ENCODE measurements around the gene SHISA6.

The SHISA6 gene

DNA sequence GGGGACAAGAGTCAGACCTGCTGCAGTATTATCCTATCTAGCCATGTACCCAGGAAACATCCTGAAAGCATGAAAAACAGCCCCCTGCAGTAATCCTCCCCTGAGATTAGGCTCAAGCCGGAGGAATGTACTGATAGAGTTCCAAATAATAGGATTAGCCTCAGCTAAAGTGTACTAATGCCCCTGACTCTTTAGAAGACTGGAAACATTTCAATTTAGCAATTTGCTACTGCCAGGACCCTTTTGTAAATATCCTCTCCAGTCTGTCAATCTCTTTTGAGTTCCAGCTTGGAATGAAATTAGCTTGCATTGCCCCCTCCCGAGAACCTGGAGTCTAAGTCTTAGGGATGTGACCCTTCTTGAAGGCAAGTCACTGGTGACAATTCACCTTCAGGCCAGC lies 246.5 kb downstream of the SHISA6 start:
- H3K4me2 ChIP-seq (ENCODE audit: low read depth, low read length, poor library complexity, severe bottlenecking): no peak overlapping the region
- no peaks in the 10 kb centered on the region for H3K27me3 ChIP-seq (ENCODE audit: low read length)
- TF ChIP-seq, protein P1, sequence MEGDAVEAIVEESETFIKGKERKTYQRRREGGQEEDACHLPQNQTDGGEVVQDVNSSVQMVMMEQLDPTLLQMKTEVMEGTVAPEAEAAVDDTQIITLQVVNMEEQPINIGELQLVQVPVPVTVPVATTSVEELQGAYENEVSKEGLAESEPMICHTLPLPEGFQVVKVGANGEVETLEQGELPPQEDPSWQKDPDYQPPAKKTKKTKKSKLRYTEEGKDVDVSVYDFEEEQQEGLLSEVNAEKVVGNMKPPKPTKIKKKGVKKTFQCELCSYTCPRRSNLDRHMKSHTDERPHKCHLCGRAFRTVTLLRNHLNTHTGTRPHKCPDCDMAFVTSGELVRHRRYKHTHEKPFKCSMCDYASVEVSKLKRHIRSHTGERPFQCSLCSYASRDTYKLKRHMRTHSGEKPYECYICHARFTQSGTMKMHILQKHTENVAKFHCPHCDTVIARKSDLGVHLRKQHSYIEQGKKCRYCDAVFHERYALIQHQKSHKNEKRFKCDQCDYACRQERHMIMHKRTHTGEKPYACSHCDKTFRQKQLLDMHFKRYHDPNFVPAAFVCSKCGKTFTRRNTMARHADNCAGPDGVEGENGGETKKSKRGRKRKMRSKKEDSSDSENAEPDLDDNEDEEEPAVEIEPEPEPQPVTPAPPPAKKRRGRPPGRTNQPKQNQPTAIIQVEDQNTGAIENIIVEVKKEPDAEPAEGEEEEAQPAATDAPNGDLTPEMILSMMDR (IDR thresholded peaks at IDR 0.05; ENCODE audit: insufficient read depth, low read length, poor library complexity, severe bottlenecking): no peak
- no peak overlapping the region for H3K27ac ChIP-seq (ENCODE audit: low read depth, low read length)
- no peaks in the 10 kb centered on the region for H3K79me2 ChIP-seq (ENCODE audit: insufficient read depth, low read length)
- H3K4me3 ChIP-seq (ENCODE audit: insufficient read depth, low read length, poor library complexity, severe bottlenecking): no peak overlapping the region
- no peak overlapping the region for H2AFZ ChIP-seq (ENCODE audit: low read depth, low read length, severe bottlenecking)
- no peaks in the 10 kb centered on the region for H3F3A ChIP-seq (ENCODE audit: insufficient read depth)
- no peaks in the 10 kb centered on the region for H4K20me1 ChIP-seq (ENCODE audit: low read depth, low read length)
- no peaks in the 10 kb centered on the region for H3K9me2 ChIP-seq (replicated peaks; ENCODE audit: insufficient read depth, low read length)
- no peaks in the 10 kb centered on the region for H3K9me3 ChIP-seq (ENCODE audit: insufficient read depth, low read length)
- no peaks in the 10 kb centered on the region for H3K36me3 ChIP-seq (ENCODE audit: low read length)
- no peak overlapping the region for H3K9ac ChIP-seq (ENCODE audit: low read length)

- H3K9me3 ChIP-seq (ENCODE audit: insufficient read depth, low read length): no peaks in the 10 kb centered on the region
- no peaks in the 10 kb centered on the region for H3F3A ChIP-seq (ENCODE audit: insufficient read depth)
- no peak overlapping the region for H3K4me3 ChIP-seq (ENCODE audit: insufficient read depth, low read length, poor library complexity, severe bottlenecking)
- H3K27me3 ChIP-seq (ENCODE audit: low read length): no peaks in the 10 kb centered on the region
- no peak overlapping the region for H3K9ac ChIP-seq (ENCODE audit: low read length)
- H3K36me3 ChIP-seq (ENCODE audit: low read length): no peaks in the 10 kb centered on the region
- no peak overlapping the region for H3K4me2 ChIP-seq (ENCODE audit: low read depth, low read length, poor library complexity, severe bottlenecking)
- no peak overlapping the region for H2AFZ ChIP-seq (ENCODE audit: low read depth, low read length, severe bottlenecking)
- H3K27ac ChIP-seq (ENCODE audit: low read depth, low read length): no peak overlapping the region
- no peaks in the 10 kb centered on the region for H3K79me2 ChIP-seq (ENCODE audit: insufficient read depth, low read length)
- no peaks in the 10 kb centered on the region for H3K9me2 ChIP-seq (replicated peaks; ENCODE audit: insufficient read depth, low read length)
- TF ChIP-seq EZH2phosphoT487 (conservative IDR thresholded peaks at IDR 0.05; ENCODE audit: low read length): no peak
- TF ChIP-seq, protein P1 (IDR thresholded peaks at IDR 0.05; ENCODE audit: insufficient read depth, low read length, poor library complexity, severe bottlenecking): no peak
- H4K20me1 ChIP-seq (ENCODE audit: low read depth, low read length): no peaks in the 10 kb centered on the region
Measured at GRCh38 chr17:11488407-11488806, 247.4 kb downstream of the SHISA6 start.

DNA sequence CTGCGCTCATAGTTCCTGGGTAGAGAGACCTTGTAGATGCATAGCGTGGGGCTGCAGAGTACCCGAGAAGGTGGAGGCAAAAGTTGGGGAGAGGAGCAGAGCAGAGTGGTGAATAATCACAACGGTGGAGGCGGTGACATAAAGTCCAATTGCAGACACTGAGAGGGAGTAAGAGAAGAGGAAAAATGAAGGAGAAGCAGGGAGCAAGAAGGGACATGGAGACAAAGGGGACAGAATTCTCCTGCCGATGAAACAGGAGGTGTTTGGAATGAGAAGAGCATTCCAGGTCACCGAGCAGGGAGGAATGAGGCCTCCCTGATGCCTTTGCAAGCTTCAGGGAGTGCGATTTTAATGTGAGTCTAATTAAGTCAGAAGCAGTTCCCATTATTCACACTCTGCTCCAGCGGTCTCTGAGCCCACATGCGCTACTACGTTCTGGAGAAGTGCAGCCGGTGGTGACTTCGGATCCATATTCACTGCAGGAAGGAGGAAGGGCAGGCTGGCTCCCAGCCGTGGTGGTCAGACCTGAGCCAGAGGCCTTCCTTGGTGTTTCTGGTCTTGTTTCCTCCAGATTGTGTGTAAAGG lies 249.2 kb downstream of the SHISA6 start:
- Histone ChIP-seq H3K36me3 (ENCODE audit: low read length) (no peaks in the 10 kb centered on the region), H3F3A (ENCODE audit: insufficient read depth) (no peaks in the 10 kb centered on the region), H3K4me3 (ENCODE audit: insufficient read depth, low read length, poor library complexity, severe bottlenecking) (no peak overlapping the region), H3K4me2 (ENCODE audit: low read depth, low read length, poor library complexity, severe bottlenecking) (no peak overlapping the region), H4K20me1 (ENCODE audit: low read depth, low read length) (no peaks in the 10 kb centered on the region), H3K27me3 (ENCODE audit: low read length) (no peaks in the 10 kb centered on the region), H3K79me2 (ENCODE audit: insufficient read depth, low read length) (no peaks in the 10 kb centered on the region), H2AFZ (ENCODE audit: low read depth, low read length, severe bottlenecking) (no peak overlapping the region), H3K9me3 (ENCODE audit: insufficient read depth, low read length) (no peaks in the 10 kb centered on the region), H3K9ac (ENCODE audit: low read length) (no peak overlapping the region), H3K27ac (ENCODE audit: low read depth, low read length) (no peak overlapping the region), H3K9me2 (replicated peaks; ENCODE audit: insufficient read depth, low read length) (no peaks in the 10 kb centered on the region)
- TF ChIP-seq, protein P1 (IDR thresholded peaks at IDR 0.05; ENCODE audit: insufficient read depth, low read length, poor library complexity, severe bottlenecking): no peak
- TF ChIP-seq EZH2phosphoT487 (conservative IDR thresholded peaks at IDR 0.05; ENCODE audit: low read length): no peak

Measured in SU-DHL-6 (cell line).